NCI-H345 treated with DMSO at 0.1 percent for 48 hours (cell line): ENCODE data around the gene TSSK2.

Source experiments
- DNase-seq: peaks from one replicate; lab custom pipeline; 2025; ENCODE audit not compliant: unreplicated experiment; lab: John Stamatoyannopoulos, UW

TSSK2 gene

GRCh38 chr22:19124377-19124776 is 6.7 kb upstream of the TSSK2 start:
- no peak for DNase-seq

DNA sequence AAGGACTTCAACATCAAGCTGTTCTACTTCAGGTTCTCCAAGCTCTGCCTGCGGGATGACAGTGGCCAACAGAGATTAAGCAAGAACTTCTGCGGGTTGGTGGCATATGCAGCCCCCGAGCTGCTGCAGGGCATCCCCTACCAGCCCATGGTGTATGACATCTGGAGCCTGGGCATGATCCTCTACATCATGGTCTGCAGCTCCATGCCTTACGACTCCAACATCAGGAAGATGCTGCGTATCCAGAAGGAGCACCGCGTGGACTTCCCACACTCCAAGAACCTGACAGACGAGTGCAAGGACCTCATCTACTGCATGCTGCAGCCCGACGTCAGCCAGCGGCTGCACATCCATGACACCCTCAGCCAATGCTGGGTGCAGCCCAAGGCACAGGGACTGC is 6.1 kb upstream of the TSSK2 start:
- DNase-seq = no peak

GRCh38 chr22:19125474-19126308 is 5.4 kb upstream of the TSSK2 start:
- DNase-seq = no peak

GRCh38 chr22:19126309-19127273 is 4.5 kb upstream of the TSSK2 start:
- no peak for DNase-seq

DNA sequence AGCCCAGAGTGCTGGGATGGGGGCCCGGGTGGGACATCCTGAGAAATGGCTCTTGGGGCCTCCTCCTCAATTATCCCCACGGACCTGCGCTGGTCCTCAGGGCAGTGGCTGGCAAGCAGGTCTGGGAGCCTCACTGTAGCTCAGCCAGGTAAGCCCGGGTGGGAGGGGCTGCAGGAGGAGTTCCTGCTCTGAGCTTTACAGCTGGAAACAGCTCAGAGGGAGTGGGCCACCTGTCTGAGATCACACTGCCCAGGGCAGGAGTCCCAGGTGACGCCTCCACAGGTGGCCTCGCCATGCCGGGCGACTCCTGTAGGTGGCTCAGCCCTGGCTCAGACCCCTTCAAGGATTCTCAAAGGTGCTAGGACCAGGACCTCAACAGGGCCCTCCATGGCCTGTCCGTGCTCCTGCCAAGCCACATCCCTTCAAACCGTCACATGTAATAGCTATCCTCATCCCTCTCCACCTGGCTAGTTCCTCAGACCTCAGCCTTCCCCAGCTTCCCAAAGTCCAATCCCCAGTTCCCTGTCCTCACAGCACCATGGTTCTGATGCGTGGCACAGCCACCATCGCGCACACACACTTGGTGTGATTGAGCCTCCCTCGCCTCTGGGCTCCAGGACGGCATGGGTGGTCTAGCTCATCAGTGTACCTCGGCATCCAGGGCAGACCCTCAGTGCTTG is 3.6 kb upstream of the TSSK2 start:
- no peak for DNase-seq

- no peak for DNase-seq
Observed at GRCh38 chr22:19128009-19128401, 3.1 kb upstream of the TSSK2 start.

DNA sequence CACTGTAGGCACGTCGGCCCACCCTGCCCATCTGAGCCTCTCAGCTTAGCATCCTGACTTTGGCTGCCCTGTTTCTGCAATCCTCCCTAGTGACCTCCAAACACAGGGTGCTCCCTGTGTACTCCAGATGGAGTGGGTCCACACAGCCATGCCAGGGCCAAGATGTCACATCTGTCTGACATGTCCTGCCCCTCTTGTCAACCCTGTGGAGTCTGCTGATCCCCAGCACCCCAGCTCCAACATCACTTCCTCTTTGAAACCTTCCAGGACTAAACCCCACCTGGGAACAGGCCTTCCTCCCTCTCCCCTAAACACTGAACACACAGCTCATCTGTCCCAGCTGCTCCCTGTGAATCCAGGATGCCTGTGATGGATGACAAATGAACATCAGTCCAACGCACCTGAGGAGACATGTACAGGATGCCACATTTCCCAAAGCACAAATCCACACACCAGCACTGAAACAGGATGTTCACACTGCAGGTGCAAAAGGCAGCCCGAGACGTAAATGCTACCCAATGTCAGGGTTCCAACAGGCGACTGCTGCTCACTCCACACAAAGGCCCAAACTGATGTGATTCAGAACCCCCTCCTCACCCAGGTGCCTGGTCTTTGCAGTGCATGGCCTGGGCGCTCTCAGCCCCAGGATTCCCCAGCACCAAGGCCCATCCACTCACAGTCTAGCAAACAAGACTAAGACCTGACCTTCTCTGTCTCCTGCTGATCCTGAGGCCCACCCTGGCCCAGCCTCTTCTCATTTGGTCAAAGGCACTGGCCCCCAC is 2.0 kb upstream of the TSSK2 start:
- no peak for DNase-seq

- DNase-seq = no peak
Observed at GRCh38 chr22:19129871-19130270, 1.2 kb upstream of the TSSK2 start.

DNA sequence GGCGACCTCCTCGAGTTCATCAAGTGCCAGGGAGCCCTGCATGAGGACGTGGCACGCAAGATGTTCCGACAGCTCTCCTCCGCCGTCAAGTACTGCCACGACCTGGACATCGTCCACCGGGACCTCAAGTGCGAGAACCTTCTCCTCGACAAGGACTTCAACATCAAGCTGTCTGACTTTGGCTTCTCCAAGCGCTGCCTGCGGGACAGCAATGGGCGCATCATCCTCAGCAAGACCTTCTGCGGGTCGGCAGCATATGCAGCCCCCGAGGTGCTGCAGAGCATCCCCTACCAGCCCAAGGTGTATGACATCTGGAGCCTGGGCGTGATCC is 542 bp downstream of the TSSK2 start:
- DNase-seq = no peak

DNA sequence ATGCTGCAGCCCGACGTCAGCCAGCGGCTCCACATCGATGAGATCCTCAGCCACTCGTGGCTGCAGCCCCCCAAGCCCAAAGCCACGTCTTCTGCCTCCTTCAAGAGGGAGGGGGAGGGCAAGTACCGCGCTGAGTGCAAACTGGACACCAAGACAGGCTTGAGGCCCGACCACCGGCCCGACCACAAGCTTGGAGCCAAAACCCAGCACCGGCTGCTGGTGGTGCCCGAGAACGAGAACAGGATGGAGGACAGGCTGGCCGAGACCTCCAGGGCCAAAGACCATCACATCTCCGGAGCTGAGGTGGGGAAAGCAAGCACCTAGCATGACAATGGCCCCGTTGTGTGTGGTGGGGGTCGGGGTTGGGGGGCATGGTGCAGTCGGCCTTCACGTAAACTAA is 1.0 kb downstream of the TSSK2 start:
- DNase-seq = no peak

- DNase-seq = no peak
Observed at GRCh38 chr22:19132693-19133400, 1.7 kb downstream of the TSSK2 start.

- DNase-seq = no peak
Observed at GRCh38 chr22:19133561-19133960, 2.5 kb downstream of the TSSK2 start.

DNA sequence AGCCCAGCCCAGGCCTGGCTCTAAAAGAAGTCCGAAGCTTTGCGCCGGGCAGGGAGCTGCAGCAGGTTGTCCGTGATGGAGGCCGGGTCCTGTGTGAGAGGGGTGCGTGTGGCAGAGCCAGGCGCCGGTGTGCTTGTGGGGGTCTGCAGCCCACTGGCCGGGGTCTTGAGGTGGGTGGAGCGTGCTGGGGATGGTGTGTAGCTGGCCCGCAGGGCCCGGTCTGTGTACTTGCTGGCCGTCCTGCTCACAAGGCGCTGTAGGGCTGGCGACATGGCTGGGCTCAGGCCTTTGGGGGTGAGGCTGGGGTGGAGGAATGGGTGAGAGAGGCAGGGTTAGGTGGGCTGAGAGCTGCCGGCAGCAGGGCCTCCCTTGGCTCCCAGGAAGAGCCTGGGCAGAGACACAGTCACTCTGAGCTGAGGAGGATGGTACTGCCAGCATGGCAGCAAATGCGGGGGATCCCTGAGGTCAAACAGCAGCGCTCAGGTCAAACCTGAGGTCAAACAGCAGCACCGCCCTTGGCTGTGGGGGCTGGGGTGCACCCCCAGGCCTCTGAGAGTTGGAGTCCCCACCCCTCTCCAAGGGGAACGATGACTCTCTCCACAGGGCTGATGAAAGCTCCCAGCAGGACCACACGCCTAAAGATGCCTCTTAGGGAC is 3.2 kb downstream of the TSSK2 start:
- no peak for DNase-seq

GRCh38 chr22:19134874-19135273 is 3.8 kb downstream of the TSSK2 start:
- DNase-seq = no peak

DNA sequence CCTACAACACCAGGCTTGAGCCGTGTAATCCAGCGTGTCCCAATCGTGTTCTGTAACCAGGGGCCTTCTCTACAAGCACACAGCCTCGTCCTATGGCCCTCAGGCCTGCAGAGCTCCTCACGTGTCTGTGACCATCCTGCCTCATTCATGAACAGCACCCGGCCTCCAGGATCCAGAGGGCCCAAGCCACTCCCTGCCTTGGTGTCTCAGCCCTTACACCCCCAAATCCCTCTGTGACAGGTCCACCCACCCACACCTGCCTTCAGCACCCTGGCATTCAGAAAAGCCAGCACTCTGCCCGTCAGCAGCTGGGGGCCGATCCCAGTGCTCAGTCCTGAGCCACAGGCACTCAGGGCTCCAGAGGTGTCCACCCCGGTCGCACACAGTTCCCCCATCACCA is 5.8 kb downstream of the TSSK2 start:
- DNase-seq = no peak

DNA sequence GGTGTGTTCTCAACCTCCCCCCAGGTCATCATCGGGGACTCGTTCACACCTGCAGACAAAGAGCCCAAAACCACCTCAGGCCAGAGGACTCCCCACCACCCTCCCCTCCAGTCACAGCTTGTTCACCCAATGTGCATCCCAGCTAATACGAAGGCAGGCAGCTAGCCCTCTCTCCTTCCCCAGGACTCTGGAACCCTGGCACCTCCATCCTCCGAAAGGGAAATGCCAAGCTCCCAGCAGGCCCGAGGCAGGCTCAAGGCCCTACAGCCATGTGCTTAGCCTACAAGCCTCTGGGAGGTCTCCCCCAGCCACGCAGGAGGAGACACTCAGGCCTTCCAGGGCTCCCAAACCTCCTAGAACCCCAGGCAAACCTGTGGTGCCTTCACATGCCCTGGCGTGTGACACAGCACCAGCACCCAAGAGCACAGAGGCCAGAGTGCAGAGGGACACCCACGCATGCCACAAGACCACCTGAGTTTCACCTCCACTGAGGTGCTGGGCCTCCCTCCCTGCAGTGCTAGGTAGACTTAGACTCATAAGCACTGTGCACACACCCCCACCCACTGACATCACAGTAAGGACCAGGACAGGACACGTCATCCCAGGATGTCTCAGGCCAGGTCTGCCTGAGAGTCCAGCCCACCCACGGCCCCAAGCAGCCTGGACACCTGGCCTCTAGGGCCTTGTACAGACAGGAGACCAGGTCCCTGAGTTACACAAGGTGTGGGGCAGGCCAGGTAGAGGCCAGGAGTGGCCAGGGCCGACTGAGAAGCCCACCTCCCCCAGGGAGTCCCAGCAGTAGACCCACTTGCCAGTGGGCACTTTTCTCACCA is 6.5 kb downstream of the TSSK2 start:
- DNase-seq = no peak

GRCh38 chr22:19138217-19139000 is 7.3 kb downstream of the TSSK2 start:
- DNase-seq = no peak

DNA sequence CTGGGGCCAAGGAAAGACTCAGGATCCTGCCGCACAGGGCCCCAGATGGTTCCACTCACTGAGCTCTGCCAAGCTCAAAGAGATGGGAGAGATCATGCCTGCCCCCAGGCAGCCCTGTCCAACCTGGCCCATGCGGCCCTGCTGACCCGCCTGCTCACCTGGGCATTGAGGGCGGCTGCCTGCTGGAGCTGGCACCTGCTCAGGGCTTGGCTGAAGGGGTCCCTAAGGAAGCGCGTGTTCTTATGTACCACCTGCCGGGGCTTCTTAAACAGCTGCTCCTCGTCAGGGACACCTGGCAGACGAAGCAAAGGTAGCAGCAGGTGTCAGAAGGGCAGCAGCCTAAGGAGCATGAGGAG is 7.9 kb downstream of the TSSK2 start:
- DNase-seq = no peak
